Fibroblast of pulmonary artery (primary cell): ENCODE results near the gene HOXD9.

Source experiments
- DNase-seq: peaks from one replicate; pipeline ENCODE4 v3.0.0-alpha.2; 2010; ENCODE audit warnings: low read depth
- H3K4me3 ChIP-seq: replicated peaks from 2 replicates; pipeline ENCODE4 v1.5.1; 2011; ENCODE audit warnings: low read depth, mild to moderate bottlenecking, control low read depth, low read length, moderate library complexity
- CTCF ChIP-seq: IDR thresholded peaks from 2 replicates; pipeline ENCODE4 v1.5.1; 2011; ENCODE audit warnings: mild to moderate bottlenecking, control low read depth, low read length, inconsistent platforms; ENCODE audit errors: missing control alignments

Gene HOXD9

GRCh38 chr2:176115883-176116813 is 6.4 kb upstream of the HOXD9 start, which contains the start of gene HOXD10:
HOXD10 (plus strand) TSS chr2:176116778; CDS start chr2:176116834, 56 bp downstream.
- no peak within 1 kb of the TSS for H3K4me3 ChIP-seq
- no peak for TF ChIP-seq CTCF
- DNase-seq = no peak

- no peak for DNase-seq
- no peak for TF ChIP-seq CTCF
- no peak overlapping the region for H3K4me3 ChIP-seq
These were observed 5.2 kb upstream of the HOXD9 start for GRCh38 chr2:176117162-176117822.

- no peak for TF ChIP-seq CTCF
- H3K4me3 ChIP-seq = no peak overlapping the region
- no peak for DNase-seq
These were observed 4.6 kb upstream of the HOXD9 start for GRCh38 chr2:176117823-176118371.

- no peak for DNase-seq
- no peak overlapping the region for H3K4me3 ChIP-seq
- peak; percentile 29 for TF ChIP-seq CTCF
These were observed 3.7 kb upstream of the HOXD9 start for GRCh38 chr2:176118601-176119339.

- H3K4me3 ChIP-seq = no peak overlapping the region
- DNase-seq = no peak
- no peak for TF ChIP-seq CTCF
These were observed 1.9 kb upstream of the HOXD9 start for GRCh38 chr2:176120364-176121189.
